Femur (tissue), 1 donor: ENCODE results near the gene ROR2.
A peak's percentile ranks its signal among the peaks of the same experiment; 100 is the strongest.

Experiments used
- DNase-seq: peaks from one replicate; pipeline ENCODE4 v3.0.0-alpha.2; 2017

The ROR2 gene

DNA sequence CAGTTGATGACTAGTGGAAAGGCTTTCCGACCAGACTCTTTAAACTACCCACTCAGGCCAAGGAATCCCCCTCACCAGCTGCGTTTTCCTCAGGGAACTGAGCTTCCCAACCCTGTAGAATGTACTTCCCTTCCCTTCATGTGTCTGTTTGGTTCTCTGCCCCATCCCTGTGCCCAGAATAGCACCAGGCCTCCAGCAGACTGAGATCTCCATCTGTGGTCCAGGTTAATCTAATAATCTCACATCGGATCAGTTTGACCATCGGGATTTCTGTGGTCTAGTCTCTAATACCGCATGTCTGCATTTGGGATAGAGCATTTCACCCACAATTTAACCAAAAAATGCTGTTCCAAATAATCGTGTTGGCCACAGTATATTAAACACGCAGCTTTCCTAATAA, 237.2 kb downstream of the ROR2 start:
- DNase-seq = no peak

DNA sequence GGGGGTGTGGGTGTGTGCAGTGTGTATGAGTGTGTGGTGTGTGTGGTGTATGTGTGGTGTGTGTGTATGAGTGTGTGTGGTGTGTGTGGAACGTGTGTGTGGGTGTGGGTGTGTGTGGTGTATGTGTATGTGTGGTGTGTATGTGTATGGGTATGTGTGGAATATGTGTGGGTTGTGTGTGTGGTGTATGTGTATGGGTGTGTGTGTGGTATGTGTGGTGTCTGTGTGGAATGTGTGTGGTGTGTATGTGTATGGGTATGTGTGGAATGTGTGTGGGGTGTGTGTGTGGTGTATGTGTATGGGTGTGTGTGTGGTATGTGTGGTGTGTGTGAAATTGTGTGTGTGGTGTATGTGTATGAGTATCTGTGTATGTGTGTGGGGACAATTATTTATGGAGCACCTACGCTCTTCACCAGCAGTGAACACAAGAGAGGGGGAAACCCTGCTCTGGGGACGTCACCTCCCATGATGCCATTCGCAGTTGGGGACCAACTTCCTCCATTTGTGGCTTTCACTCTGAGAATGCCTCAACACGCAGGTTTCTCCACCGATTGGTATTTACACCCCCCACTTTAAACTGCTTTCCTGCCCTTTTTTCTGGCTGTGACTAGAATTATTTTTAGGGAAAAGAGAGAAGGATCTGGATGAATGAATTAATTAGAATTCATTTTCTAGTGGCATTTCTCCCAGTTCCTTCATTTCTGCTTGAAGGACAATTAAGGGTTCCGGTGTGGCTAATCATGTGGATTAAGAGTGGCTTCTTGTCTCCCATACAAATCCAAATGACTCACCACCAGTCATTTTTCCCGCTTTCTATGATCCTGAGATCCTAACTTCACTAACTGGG, 238.1 kb downstream of the ROR2 start:
- DNase-seq = no peak

GRCh38 chr9:91710158-91710557, 239.9 kb downstream of the ROR2 start:
- no peak for DNase-seq

DNA sequence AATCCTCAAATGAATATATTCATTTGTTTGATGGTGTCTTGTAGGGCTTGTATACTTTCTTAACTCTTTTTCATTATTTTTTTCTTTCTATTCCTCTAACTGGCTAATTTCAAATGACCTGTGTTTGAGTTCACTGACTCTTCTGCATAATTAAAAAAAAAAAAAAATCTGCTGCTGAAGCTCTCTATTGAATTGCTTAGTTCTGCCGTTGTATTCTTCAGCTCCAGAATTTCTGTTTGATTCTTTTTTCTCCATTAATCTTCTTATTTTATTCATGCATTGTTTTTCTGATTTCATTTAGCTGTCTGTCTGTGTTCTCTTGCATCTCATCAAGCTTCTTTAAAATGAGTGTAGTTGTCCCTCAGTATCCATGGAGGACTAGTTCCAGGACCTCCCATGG, 244.6 kb downstream of the ROR2 start:
- no peak for DNase-seq

DNA sequence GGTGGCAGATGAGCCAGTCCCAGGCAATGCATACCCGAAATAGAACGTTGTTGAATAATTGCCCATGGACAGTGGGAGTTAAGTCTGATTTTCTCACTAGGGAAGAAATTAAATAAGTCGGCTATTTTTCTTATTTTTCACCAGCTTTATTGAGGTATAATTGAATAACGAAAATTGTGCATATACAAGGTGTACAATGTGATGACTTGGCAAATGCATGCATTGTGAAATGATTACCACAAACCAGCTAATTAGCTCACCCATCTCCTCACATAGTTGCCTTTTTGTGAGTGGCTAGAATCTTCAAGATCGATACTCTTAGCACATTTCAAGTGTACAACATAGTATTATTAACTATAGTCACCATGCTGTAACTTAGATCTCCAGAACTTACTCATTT, 249.6 kb downstream of the ROR2 start:
- no peak for DNase-seq

- no peak for DNase-seq
Measured at GRCh38 chr9:91698266-91698665, 251.8 kb downstream of the ROR2 start.

GRCh38 chr9:91697201-91697600, 252.8 kb downstream of the ROR2 start:
- DNase-seq = no peak

DNA sequence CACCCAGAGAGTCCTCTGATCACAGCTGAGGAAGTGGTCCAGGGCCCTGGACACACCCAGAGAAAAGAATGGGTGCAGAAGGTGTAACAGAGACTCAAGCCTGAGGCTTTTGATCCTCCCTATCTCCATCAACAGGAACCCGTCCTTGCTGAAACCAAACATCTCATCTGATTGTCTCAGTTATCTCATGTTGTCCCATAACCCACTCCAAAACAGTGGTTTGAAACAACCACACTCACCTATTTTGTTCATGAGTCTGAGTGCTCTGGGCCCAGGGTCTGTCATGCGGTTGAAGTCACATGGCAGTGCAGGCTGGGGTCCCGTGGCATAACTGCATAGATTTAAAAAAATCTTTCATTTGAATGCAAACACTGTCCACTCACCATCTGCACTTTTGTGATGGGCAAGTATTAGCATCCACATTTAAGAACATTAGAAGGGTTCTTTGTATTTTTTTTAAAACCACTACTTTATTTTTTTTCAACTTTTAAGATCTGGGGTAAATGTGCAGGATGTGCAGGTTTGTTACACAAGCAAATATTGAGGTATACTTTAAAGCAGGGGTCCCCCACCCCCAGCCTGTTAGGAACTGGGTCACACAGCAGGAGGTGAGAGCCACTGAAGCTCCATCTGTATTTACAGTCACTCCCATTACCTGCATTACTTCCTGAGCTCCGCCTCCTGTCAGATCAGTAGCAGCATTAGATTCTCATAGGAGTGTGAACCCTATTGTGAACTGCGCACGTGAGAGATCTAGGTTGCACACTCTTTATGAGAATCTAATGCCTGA, 255.8 kb downstream of the ROR2 start:
- no peak for DNase-seq

DNA sequence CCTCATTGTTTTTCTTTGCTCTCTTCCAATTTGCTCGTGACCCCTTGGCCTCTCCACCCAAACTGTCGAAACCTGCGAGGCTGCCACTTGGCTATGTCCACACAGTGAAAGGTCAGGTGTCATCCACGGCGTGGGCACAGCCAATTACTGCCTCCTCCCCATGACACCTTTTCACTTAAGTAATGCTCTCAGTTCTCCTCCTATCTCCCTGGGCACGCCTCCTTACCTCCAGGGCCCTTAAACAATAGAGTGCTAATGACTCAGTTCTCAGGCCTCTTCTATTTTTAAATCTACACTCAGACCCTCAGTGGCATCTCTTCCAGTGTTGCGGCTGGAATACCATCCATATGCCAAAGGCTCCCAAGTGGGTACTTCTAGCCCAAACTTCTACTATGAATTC, 256.8 kb downstream of the ROR2 start:
- no peak for DNase-seq

DNA sequence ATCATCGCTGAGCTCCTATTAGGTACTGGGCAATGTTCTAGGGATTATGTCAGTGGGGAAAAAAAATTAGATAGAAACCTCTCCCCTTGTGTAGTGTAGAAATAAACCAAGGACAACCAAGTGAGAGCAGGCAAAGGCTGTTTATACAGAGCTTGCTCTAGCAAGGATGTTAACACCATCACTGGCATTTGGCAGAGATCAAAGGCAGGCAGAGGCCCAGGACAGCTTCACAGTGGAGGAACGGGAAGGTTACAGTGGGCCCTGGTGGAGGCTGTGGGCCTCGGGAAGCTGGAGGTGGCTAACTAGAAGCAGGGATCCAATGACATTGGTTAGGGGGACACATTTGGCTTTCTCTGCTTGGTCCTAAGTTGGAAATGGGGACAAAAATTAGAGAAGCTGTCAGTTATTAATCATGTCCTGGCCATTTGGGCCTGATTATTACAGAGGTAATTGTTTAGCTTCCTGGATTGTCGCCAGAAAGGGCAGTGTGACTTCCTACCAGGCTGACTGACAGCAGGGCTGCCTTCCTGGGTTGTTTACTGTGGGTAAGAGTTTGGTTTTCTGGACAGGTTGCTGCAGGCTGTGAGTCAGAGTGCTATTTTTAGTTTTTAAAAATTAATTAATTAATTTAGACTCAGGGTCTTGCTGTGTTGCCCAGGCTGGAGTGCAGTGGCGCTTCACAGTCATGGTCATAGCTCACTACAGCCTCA, 259.3 kb downstream of the ROR2 start:
- no peak for DNase-seq

DNA sequence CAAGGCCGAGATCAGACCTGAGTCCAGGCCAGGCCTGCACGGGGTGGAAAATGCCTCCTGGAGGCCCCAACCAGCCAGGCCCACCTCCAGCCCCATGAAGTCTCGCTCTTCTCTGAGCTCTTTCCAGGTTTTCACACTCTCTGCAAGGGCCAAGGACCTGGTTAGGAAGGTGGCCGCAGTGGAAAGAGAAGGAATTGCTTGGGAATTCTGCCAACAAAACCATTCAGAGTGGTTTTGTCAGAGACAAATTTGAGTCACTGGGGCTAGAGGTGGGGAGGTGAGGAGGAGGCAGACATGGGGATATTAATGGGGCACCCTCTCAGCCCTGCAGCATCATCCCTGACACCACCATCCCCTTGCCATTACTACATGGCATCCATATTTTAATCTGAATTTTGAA, 261.0 kb downstream of the ROR2 start:
- no peak for DNase-seq

DNA sequence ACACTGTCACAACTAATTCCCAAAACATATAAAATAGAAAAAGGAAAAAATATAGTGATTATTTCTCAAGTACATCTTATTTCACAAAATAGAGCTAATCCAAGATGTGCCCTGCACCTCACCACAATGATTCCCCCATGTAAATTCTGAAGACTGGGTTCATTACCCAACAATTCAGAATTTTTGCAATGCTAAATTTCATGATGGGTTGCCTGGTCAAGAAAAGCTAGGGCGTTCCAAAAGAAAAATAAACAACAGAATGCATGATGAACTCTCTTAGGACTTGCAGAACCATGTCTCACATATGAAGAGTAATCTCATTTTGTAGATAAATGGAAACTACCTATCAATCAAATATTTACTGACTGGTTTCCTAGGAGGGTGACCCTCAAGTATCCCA, 266.8 kb downstream of the ROR2 start:
- DNase-seq = no peak

GRCh38 chr9:91682806-91683205, 267.2 kb downstream of the ROR2 start:
- no peak for DNase-seq

- peak; percentile 81 for DNase-seq
Measured at GRCh38 chr9:91681461-91682305, 268.3 kb downstream of the ROR2 start.

DNA sequence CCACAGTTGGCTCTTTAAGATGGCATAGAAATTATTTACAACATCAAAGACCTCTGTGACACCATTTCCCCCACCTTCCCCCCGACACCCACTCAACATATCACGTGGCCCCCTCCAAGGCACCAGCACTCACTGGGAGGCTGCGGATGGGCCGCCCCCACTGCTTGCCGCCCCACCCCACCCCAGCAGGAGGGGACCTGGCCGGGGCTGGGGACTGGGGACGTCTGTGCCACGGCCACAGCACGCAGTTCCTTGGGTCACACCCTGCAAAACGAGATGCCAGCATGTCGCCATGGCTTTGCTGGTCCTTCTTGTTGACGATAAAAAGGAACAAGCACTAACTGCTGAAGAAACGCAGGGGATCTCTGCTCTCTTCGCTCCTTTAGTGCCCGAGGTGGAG, 269.0 kb downstream of the ROR2 start:
- no peak for DNase-seq

DNA sequence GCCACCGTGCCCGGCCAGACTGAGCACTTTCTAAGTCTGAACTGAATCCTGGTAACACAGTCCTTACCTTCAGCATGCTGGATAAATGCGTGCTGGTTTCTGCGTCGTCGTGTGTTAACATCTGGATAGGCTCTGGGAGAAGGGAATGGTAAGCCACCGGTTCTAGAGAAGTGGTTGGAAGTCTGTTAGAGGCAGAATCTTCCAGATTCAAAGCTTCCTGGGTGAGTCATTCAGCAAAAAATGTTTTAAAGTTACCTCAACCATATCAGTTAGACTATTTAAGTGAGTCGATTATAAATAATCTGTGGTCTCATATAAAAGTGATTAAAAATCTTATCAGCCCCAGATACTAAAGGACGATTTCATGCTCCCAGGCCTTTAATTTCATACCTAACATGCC, 269.9 kb downstream of the ROR2 start:
- DNase-seq = no peak

DNA sequence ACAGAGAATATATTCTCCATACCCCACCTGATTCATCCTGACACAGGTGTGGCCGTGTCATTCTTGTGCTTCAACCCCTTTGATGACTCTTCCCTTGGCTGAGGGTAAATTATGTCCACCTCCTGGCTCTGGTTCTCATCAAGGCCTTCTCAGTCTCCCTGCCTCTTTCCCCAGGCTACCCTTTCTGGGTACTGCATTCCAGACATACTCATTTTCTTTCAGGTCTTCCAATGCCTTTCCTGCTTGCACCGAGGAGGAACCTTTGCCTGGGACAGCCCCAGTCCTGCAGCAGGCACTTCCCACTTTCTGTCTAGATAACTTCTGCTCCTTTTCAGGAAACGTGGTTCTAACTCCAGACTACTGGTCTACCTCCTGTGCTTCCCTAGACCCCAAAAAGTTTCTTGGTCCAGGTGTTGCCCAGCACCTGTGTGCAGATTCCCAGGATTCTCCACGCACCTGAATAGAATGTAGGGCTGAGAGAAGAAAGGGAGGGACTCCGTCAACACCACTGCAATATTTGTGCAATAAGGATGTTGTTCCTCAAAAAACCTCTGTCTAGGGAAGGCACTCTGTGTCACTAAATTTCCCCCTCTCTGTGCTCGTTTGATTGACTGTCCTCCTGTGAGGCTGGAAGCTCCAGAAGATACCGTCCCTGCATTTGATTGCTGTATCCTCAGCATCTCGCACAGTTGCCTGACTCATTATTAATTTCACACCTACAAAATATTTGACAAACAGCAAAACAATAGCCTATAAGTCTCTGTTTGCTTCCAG, 271.0 kb downstream of the ROR2 start:
- no peak for DNase-seq

GRCh38 chr9:91677822-91678436, 272.1 kb downstream of the ROR2 start:
- no peak for DNase-seq

GRCh38 chr9:91677331-91677730, 272.7 kb downstream of the ROR2 start:
- no peak for DNase-seq

DNA sequence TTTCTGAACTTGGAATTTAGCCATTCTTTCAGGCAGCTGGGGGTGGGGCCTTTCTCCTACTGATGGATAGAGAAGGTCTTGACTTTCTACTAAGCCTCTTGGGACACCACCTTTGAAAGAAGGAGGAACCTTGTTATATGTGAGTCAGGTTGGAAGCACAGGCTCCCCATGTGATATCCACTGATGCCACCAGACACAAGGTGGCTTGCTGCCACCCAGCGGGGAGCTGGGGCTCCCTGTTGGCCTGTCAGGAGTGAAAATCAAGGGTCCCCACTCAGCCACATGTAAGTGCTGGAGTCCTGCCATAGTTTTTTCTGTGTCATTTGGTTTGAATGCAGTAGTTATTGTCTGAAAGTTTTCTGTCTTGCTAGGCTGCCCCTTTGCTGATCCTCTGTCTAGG, 274.0 kb downstream of the ROR2 start:
- no peak for DNase-seq

DNA sequence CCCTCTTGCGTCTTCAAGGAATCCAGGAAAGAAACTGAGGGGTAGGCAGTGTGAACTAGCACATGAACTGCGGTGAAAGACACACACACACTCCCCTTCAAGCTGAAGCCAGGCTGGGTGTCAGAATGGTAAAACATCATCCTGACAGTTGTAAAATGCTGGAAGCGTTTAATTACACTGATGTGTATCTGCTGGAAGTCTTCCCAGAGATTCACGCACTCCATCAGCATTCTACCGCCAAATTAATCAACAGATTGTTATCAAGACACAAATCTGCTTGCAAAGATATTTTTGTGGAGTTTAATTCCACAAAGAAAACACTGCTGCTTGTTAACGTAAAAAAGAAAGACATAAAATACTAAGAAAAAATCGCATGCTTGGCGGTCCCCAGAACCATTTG, 285.4 kb downstream of the ROR2 start:
- no peak for DNase-seq
